ENCODE results near the gene TCERG1L.
"Not testable (repeated sequence)": the region's sequence is repeated elsewhere in the genome, so short reads cannot be mapped to it uniquely, and the experiment has no call there.

TCERG1L gene

GRCh38 chr10:131100418-131101410 lies 210.8 kb downstream of the TCERG1L start:
- not testable (repeated sequence) for DNase-seq (ENCODE audit: low read depth)

GRCh38 chr10:131099028-131099726 lies 212.3 kb downstream of the TCERG1L start:
- no peak for DNase-seq (ENCODE audit: low read depth)

GRCh38 chr10:131098416-131098952 lies 213.0 kb downstream of the TCERG1L start:
- no peak for DNase-seq (ENCODE audit: low read depth)

GRCh38 chr10:131096031-131096430 lies 215.5 kb downstream of the TCERG1L start:
- no peak for DNase-seq (ENCODE audit: low read depth)

GRCh38 chr10:131095313-131095580 lies 216.3 kb downstream of the TCERG1L start:
- no peak for DNase-seq (ENCODE audit: low read depth)

GRCh38 chr10:131094527-131095312 lies 216.8 kb downstream of the TCERG1L start:
- DNase-seq (ENCODE audit: low read depth) = no peak

- DNase-seq (ENCODE audit: low read depth) = no peak
Measured at GRCh38 chr10:131093795-131094366, 217.6 kb downstream of the TCERG1L start.

- DNase-seq (ENCODE audit: low read depth) = no peak
Measured at GRCh38 chr10:131093346-131093745, 218.2 kb downstream of the TCERG1L start.

- DNase-seq (ENCODE audit: low read depth) = no peak
Measured at GRCh38 chr10:131092876-131093275, 218.6 kb downstream of the TCERG1L start.

GRCh38 chr10:131092386-131092785 lies 219.1 kb downstream of the TCERG1L start:
- DNase-seq (ENCODE audit: low read depth) = no peak

GRCh38 chr10:131091682-131092081 lies 219.8 kb downstream of the TCERG1L start:
- DNase-seq (ENCODE audit: low read depth) = no peak

GRCh38 chr10:131090761-131091661 lies 220.5 kb downstream of the TCERG1L start:
- no peak for DNase-seq (ENCODE audit: low read depth)

GRCh38 chr10:131089861-131090260 lies 221.7 kb downstream of the TCERG1L start:
- DNase-seq (ENCODE audit: low read depth) = no peak

- no peak for DNase-seq (ENCODE audit: low read depth)
Measured at GRCh38 chr10:131089150-131089549, 222.4 kb downstream of the TCERG1L start.

GRCh38 chr10:131088619-131089018 lies 222.9 kb downstream of the TCERG1L start:
- DNase-seq (ENCODE audit: low read depth) = no peak

- no peak for DNase-seq (ENCODE audit: low read depth)
Measured at GRCh38 chr10:131087464-131088215, 223.9 kb downstream of the TCERG1L start.

GRCh38 chr10:131086511-131086910 lies 225.0 kb downstream of the TCERG1L start:
- no peak for DNase-seq (ENCODE audit: low read depth)

- DNase-seq (ENCODE audit: low read depth) = no peak
Measured at GRCh38 chr10:131086094-131086493, 225.4 kb downstream of the TCERG1L start.

- DNase-seq (ENCODE audit: low read depth) = no peak
Measured at GRCh38 chr10:131085091-131085860, 226.2 kb downstream of the TCERG1L start.

Data from stimulated activated CD8-positive, alpha-beta memory T cell treated with anti-CD3 and anti-CD28 coated beads, Interleukin-15, amount 100 ng/mL, for 24 hours (primary cell).